GM21529 (cell line): ENCODE data around the gene SLC25A38.

Experiments
- ATAC-seq: cut with Tn5 transposase; IDR thresholded peaks from one replicate; pipeline ENCODE4 v1.9.1; 2021; ENCODE audit not compliant: unreplicated experiment

Gene SLC25A38

DNA sequence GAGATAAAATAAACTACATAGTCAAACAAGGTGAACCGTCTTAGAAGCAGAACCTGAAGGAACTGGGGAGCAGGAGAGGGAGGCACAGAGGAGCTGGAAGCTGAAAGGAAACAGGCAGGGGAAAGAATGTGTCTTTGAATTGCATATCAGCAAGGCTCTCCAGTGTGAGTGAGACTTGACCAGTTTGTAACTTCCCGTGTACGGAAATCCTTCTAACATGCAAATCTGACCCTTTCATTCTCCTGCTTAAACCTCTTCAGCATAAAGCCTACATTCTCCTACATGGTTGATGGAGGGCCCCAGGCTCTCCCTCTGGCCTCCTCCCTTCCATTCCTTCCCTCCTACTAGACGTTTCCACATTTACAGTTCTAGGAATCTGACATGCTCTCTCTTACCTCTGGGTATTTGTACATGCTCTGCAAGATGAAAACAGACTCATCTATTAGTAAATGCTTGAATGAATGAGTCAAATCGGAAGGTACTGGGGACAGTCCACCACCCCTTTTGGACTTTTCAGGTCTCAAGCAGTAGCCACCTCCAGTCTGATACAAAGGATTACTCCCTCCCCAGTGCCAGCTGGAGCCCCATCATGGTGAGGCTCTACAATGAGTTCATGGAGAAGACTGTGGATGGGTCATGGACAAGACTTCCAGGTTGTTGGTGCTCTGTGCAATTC is 6.1 kb upstream of the SLC25A38 start:
- no peak for ATAC-seq

DNA sequence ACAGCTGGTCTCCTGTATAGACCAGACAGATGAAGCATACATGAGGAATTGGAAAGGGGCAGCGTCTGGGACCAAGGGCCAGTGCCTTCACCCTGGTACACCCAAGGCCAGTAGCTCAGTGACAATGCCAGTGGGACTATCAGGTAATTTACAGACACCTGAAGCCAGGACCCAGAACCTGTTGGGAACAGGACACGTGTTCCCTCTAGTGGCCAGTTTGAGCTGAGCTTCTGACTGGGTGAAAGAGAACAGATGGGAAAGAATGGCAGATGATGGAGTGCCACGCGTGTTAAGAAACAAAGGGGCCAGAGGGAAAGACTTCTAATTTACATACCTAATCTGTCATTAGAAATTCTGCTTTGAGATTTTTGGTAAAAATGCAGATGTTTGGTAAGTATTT is 5.1 kb upstream of the SLC25A38 start:
- peak; percentile 77 for ATAC-seq

DNA sequence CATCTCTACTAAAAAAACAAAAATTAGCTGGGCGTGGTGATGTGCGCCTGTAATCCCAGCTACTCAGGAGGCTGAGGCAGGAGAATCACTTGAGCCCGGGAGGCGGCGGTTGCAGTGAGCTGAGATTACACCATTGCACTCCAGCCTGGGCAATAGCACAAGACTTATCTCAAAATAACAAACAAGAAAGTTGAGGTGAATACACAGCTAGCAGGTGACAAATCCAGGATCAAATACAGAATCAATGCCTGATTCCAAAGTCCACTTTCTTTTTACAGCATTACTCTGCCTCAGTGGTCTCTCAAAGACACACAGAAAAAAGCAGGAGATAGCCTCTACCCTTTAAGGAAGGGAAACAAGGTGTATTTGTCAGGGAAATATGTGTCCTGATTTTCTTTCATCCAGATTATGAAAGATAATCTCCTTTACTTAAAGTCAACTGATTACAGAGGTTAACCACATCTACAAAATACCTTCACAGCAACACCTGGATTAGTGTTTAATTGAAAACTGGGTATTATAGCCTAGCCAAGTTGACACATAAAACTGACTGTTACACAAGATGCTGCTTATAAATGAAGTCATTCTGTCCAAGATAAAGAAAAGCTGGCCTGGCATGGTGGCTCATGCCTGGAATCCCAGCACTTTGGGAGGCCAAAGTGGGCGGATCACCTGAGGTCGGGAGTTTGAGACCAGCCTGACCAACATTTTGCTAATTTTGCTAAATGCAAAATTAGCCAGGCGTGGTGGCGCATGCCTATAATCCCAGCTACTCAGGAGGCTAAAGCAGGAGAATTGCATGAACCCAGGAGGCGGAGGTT is 4.0 kb upstream of the SLC25A38 start:
- no peak for ATAC-seq

DNA sequence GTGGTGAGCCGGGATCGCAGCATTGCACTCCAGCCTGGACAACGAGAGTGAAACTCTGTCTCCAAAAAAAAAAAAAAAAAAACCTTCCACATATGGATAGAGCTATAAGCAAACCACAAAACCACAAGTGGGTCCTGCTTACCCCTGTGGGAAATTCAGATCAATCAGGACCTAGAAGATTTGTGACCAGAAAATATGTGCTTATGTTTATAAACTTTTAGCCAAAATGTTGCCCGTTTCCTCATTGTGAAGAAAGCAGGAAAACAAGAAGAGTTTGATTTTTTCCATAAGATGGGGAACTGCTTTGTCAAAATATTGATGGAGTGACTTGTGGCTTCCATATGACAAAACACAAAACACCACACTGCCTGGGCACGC is 3.4 kb upstream of the SLC25A38 start:
- no peak for ATAC-seq

DNA sequence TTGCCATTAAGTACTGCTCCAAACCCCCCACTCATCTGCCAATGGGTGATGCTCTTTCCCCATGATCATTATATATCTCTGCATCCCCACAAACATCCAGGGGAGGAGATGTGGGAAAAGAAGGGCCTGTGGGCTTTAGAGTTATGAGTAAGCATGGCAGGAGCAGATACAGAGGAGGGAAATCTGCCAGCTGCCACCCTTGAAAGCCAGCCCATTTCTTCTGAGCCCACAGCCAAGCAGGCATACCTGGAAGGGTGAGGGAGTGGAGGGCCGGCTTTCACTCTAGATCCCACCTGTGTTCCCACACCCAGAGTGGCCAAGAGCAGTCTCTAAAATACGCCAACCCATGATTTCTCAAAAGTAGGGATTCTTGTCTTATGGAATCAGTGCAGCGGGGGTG is 1.7 kb upstream of the SLC25A38 start:
- no peak for ATAC-seq

DNA sequence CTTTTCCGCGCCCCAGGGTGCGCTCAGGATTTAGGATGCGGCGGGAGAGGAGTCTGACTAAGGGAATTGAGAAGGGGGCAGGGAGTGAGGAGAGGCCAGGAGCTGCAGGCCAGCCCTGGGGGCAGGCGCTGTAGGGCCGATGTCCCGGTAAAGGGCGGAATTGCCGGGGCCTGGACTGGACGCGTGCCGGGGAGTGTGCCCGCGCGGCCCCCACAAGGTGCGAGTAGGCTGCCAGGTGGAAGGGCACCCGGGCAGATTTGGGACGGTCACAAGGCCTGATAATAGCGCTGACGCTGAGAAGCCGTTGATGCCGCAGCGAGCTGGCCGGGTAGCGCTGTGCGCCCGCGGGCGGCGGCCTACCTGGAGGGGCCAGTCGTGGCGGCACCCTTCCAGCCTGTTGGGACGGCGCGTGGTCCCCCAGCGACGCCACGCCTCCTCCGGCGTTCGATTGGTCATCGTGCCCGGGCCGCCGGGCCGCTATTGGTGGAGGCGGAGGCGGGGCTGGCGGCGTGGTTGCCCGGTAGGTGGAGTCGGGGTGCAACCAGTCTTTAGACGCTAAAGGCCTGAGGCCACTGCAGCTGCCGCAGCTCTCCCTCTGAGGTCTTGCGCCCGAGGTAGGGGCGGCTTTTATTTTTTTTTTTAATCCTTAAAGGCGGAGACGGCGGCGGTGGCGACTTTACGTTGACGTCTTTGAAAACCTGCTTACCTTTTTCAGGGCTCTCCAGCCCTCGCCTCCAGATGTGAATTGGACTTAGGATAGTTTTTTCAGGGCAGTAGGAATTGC is 903 bp downstream of the SLC25A38 start:
- ATAC-seq = peak; percentile 73

- no peak for ATAC-seq
Observed at GRCh38 chr3:39384665-39385000, 1.5 kb downstream of the SLC25A38 start.

DNA sequence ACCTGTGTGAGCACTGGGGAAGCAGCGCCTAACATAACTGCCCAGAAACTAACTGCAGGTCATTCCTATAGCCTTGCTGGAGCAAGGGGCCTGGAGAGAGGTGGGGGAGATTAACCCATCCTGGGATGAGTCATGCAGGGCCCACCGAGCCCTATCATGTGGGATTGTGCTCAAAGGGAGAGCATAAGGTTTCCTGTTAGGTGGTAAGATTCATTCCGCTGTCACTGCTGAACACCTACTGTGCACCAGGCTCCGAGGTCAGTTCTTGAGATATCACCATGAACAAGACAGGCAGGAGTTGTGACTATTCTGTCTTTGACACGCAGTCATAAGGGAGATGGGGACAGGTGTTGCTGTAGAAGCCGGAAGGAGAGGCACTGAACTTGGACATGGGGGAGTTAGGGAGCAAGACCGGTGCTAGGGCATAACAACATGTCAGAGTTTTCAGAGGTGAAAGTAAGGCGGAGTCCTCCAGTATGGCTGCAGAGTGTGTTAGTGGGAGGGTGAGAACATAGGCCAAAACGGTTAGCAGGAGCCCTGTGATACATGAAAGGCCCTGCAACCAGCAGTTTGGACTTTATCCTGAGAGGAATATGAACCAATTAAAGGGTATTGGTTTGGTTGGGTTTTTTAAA is 2.4 kb downstream of the SLC25A38 start:
- ATAC-seq = no peak

- ATAC-seq = no peak
Observed at GRCh38 chr3:39386318-39386717, 3.1 kb downstream of the SLC25A38 start.

GRCh38 chr3:39387411-39387975 is 4.3 kb downstream of the SLC25A38 start:
- ATAC-seq = no peak

DNA sequence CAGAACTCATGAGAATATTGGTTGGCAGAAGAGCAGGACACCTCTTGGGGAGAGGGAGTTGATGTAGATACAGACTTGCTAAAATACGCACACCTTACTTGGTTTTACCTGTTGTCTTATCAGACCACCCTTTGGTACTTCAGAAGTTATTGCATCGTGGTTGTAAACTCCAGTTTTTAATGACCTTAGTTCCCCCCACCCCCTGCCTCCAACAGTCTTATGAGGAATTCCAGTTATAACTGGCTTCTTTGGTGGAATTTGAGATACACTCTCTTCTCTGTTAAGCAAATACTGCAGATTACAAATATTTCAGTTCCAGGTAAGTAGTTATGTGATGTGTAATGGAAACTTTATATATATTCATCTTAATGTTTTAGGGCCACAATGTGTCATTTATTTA is 5.0 kb downstream of the SLC25A38 start:
- no peak for ATAC-seq

- ATAC-seq = peak; percentile 73
Observed at GRCh38 chr3:39388741-39389248, 5.6 kb downstream of the SLC25A38 start.

DNA sequence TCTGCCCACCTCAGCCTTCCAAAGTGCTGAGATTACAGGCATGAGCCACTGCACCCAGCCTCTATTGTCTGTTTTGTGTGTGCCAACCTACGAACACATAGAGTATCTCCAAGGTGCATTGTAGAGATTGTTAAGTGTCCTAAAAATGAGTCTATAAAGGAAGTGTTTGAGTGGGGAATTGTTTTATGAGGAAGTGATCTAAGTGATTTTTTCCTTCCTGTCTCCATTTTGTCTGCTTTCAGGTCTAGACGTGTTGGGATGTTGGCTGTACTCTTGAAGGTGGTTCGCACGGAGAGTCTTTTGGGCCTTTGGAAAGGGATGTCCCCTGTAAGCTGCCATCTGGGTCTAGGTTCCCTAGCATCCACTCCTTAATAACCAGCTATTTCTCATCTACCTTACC is 7.0 kb downstream of the SLC25A38 start:
- no peak for ATAC-seq

GRCh38 chr3:39396690-39397089 is 13.5 kb downstream of the SLC25A38 start:
- no peak for ATAC-seq

GRCh38 chr3:39398700-39399099 is 15.5 kb downstream of the SLC25A38 start:
- ATAC-seq = no peak

- no peak for ATAC-seq
Observed at GRCh38 chr3:39401983-39402382, 18.8 kb downstream of the SLC25A38 start.

GRCh38 chr3:39404943-39405686 is 21.9 kb downstream of the SLC25A38 start:
- ATAC-seq = no peak

DNA sequence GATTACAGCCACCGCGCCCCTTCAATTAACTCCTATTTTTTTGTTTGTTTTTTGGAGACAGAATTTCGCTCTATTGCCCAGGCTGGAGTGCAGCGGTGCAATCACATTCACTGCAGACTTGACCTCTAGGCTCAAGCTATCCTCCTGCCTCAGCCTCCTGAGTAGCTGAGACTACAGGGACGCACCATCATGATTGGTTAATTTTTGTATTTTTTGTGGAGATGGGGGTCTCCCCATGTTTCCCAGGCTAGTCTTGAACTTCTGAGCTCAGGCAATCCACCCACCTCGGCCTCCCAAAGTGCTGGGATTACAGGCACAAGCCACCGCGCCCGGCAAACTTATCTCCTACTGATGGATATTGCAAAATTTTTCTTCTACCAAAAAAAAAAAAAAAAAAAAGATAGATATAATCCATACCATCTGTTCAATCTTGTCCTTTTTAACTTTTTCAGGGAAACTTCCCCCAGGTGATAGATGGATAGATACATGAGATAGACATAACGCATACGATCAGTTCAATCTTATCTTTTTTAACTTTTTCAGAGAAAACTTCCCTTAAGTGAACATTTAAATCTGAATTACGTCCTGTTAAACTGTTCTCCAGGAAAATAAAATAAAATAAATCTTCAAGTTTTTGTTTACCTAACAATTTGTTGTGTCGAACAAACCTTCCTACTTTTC is 22.7 kb downstream of the SLC25A38 start:
- no peak for ATAC-seq

DNA sequence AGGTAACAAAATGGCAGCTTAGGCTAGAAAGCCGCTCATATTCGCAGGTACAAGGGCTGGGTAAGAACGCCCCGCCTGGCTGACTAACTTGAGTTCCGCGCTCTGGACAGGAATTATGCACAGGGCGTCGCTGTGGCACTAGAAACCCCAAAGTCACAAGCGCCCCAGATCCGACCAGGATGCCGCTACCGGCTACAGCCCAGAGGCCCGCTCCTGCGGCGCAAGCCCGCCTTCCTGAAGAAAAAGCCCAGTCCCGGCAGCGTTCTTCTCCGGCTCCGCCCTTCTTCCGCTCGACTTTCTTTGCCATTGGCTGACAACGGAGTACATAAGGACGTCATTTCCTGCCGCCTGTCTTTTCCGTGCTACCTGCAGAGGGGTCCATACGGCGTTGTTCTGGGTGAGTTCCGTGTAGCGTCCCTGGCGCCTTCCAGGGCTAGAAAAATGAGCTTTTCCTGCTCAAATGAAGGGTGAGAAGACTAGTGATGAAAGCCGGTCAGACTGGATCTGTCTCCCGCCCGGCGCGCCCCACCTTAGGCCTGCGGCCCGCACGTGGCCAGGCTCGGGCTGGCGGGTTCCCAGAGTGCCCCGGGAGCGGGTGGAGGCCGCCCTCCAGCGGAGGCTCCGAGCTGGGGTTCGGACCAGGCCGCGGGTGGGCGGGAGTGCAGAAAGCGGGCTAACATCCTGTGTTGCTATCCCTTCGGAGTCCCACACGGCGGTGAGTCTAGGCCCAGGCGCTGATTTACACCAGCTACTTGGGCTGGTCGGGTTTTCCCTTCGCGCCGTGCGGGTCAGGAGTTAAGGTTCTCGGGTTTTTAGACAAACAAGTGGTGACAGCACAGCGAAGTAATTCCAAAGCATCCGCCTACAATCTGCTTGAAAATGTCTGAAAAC is 23.4 kb downstream of the SLC25A38 start, which contains the start of gene RPSA:
Gene RPSA, plus strand, starts transcription at position 353 of the 891 bp plus-strand sequence. CDS start 934 bp downstream, outside the sequence.
- ATAC-seq = peak; percentile 92
